ENCODE measurements around the gene MAML2. TPM values are rescaled to one million over a fixed set of nuclear protein-coding genes. Genes with fewer than 3 reads are reported as not detected.

Gene MAML2
- polyA plus RNA-seq, 4 donors, result 27.8 to 33.5 (median 32.1) TPM

- DNase-seq (ENCODE audit: low read depth in 4 of 4, low spot score in 3 of 4), result no peak
Observed at GRCh38 chr11:96055706-96056387, 287.1 kb downstream of the MAML2 start.

DNA sequence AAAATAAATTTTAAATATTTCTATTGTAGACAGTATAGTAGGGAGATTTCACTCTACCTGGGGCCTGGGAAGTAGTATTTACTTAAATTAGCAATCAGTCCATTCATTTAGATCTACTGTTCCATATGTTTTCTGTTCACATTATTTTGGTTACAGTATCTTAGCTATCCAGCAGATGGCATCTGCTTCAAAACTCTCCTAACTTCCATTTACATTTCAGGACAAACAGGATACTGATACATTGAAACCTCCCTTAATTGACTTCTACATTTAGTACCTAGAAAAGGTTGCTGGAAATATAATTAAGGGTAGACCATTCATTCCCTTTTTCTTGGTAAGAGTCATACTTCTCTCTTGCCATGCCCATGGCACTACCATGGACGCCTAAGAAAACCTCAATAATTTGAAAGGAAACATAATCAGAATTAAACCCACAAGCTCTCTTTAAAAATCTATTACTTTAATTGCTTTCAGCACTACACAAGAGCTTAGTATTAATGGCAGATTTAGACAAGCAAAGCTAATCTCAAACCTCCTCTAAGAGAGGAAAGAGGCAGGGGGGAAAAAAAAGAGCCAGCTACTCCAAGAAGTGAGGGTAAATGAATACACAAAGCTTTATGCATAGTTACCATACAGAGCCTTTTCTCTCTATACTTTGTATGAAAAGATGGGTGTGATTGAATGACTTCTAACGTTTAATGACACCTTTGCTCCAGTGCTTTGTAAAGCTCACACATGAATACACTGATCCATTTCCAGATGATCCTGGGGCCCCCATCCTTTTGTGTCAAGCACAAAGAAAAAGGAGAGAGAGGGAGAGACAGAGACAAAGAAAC is 287.9 kb downstream of the MAML2 start:
- no peak for DNase-seq (ENCODE audit: low read depth in 4 of 4, low spot score in 3 of 4)

DNA sequence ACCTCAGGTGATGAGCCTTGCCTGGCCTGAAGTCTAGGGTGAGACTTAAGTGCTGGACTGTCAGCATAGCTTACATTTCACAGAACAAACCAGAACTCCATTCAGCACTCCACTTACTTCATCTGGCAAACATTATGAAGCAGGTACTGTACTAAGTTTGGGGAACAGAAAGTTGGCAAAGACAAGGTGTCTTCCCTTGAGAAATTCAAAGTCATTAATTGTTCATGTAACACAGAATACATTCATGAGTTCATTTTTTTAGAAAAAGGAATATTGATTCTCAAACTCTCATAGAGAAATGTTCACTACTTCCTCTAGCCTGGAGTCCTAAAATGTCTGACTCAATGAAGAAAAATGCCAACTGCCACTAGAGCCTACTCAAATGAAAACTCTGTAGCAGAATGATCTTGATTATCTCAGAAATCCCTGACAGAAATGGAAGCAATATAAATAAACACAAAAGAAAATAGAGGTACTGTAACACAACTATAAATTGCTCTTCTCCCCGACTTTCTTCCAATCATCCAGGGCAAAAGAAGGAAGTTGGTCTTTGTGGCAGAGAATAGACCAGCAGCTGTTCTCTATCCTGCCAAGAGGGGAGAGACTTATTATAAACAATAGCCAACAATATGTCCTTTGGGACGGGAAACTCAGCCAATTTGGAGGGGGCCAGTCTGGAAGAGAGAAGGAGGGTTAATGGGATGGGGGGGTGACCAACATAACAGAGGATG is 289.9 kb downstream of the MAML2 start:
- no peak for DNase-seq (ENCODE audit: low read depth in 4 of 4, low spot score in 3 of 4)

DNA sequence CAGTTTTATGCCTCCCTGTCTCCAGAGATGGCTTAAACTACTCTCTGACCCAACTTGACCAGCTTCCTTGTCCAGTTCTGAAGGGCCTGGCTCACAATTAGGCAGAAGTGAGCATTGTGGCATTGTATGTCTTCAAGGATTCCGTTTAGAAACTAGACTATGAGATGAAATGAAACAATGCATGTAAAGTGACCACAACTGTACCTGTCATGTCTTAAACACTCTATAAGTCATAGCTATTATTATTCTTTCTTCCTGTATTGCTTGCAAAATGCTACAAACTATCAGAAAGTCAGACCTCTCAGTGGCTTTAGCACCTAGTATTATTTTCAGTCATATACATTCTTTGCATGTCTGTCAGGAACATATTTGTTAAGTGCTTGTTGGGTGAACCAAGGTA is 291.2 kb downstream of the MAML2 start:
- DNase-seq (ENCODE audit: low read depth in 4 of 4, low spot score in 3 of 4), result no peak

DNA sequence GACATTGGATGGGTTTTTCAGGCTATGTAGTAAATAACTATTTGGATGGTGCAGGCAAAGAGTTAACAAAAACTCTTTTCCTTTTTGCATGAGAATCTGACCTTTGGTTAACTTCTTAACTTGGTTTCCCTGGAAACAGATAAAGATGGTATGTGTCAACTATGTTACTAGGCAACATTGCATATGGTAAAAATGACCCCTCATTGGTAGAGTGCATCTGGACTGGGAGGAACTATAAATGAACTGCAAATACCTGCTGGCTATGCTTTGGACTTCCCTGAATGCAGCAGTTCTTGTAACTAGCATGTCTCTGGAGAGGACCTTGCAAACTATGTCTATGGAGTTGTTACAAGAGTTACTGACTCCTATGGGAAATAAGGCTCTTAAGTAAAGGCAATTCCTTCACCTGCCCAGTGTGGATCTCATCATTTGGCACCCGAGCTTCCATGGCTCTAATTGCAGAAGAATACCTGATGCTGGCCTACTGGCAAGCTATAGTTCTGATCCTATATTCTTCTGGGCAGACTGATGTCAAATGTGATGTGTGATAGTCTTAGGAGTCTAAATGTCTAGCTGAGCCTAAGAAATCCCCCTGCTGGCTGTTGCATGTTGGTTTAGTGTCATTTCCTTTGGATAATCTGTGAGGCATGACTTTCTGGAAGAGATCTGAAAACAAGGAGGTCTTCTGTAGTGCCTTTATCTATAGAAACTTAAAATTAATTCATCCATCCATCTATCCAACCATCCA is 292.4 kb downstream of the MAML2 start:
- DNase-seq (ENCODE audit: low read depth in 4 of 4, low spot score in 3 of 4), result no peak

DNA sequence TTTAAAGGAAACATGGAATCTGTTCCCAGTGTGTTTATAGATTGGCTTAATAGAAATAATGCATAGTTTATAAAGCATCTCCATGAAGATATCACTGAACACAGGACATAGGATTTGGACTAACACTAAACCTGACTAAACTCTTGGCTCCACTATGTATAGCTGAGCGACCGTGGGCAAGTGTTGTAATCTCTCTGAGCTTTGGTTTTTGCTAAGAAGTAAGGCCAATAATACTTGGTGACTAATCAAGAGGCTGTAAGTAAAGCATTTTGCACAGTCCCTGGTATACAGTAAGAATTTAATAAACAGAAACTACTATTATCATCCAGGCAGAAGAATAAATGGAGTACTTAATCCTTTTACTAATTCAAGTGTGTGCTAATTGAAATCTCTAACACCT is 293.6 kb downstream of the MAML2 start:
- DNase-seq (ENCODE audit: low read depth in 4 of 4, low spot score in 3 of 4), result no peak

GRCh38 chr11:96045622-96046456 is 297.2 kb downstream of the MAML2 start:
- DNase-seq (ENCODE audit: low read depth in 4 of 4, low spot score in 3 of 4), result peak in 2 of 4 donors; percentile 48 to 60

- DNase-seq (ENCODE audit: low read depth in 4 of 4, low spot score in 3 of 4), result no peak
Observed at GRCh38 chr11:96044747-96045146, 298.2 kb downstream of the MAML2 start.

GRCh38 chr11:96044311-96044710 is 298.7 kb downstream of the MAML2 start:
- no peak for DNase-seq (ENCODE audit: low read depth in 4 of 4, low spot score in 3 of 4)

DNA sequence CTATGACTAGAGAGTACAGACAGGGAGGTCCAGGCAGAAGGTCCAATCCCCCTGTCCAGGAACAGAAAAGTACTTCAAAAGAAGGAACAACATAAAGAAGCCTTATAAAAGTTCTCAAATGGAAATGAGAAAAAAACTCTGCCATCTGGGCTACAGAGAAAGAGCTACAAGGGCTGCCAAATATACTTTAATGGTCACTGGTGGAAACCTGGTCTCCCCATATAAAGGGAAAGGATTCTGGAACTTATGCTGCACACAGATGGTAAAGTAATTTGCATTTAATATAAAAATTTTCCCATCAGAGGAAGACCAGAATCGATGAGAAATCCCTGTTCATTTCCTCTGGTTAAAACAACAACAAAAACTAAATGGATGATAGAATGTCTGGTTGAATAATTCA is 299.7 kb downstream of the MAML2 start:
- DNase-seq (ENCODE audit: low read depth in 4 of 4, low spot score in 3 of 4), result no peak

GRCh38 chr11:96038046-96038445 is 304.9 kb downstream of the MAML2 start:
- DNase-seq (ENCODE audit: low read depth in 4 of 4, low spot score in 3 of 4), result no peak

DNA sequence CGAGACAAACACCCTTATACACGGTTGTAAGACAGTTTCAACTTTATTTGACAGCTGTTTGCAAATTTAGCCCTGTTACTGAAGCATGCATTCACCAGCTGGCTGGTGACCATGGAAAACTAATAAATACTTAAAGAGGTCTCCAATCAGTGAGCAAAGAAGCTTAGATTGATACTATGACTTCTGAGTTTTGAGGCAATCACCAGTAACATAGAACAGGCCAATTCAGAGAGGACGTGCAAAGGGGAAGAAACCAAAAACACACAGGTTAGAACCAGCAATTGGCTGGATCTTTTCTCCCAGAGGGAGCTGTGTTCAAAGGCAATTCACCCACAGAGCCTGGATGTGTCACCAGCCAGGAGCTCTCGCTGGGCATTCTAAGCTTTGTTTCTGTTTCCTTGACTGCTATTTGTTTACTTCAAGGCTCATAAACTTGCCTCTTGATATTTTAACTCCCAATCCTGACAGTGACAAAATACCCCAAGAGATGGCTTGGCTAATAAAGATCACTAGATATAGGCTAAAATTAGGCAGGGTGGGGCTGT is 305.5 kb downstream of the MAML2 start:
- no peak for DNase-seq (ENCODE audit: low read depth in 4 of 4, low spot score in 3 of 4)

- no peak for DNase-seq (ENCODE audit: low read depth in 4 of 4, low spot score in 3 of 4)
Observed at GRCh38 chr11:96036863-96037262, 306.1 kb downstream of the MAML2 start.

DNA sequence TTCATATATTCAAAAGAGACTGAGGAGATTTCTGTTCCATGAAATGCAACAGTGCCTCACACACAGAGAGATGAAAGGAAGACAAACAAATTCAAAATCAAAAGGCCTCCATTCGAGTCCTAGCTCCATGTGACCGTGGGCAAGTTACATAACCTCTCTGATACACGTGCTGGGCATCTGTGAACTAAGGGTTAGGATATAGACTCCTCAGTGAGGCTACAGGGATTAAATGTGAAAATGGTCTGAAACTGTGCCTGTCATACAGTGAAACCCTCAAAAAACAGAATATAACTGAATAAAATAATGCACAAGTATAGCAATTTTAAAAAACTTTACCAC is 307.3 kb downstream of the MAML2 start:
- DNase-seq (ENCODE audit: low read depth in 4 of 4, low spot score in 3 of 4), result no peak

DNA sequence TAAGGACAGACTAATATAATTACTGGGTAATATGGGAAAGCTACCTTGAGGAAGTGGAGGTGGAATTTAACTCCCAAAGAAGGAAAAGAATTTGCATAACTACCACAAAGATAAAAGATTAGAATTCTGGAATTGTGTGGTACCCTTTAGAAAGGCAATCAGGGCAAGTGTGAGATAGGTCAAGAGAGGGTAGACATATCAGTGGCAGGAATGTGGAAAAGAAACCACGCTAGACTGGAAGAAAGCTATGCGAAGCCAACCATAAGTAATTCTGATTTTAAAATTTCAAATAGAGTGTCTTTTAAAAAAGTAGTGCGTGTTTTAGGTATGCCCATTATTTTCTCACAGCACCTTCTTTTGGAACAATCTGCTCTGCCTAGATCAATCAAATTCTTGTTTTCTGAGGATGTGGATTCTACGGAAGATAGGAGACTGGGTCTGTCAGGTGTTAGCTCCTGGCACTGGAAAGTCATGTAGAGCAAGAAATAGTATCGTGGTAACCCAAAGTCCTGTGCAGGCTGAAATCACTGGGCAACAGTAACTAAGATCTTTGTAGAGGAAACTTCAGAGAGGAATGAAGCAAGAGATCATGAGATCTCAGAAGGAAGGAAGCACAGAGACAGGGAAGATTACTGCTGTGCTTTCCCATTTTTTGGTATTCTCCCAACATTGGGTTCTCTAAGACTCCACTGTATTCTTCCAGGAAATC is 307.8 kb downstream of the MAML2 start:
- no peak for DNase-seq (ENCODE audit: low read depth in 4 of 4, low spot score in 3 of 4)

- DNase-seq (ENCODE audit: low read depth in 4 of 4, low spot score in 3 of 4), result no peak
Observed at GRCh38 chr11:96033599-96033998, 309.4 kb downstream of the MAML2 start.

DNA sequence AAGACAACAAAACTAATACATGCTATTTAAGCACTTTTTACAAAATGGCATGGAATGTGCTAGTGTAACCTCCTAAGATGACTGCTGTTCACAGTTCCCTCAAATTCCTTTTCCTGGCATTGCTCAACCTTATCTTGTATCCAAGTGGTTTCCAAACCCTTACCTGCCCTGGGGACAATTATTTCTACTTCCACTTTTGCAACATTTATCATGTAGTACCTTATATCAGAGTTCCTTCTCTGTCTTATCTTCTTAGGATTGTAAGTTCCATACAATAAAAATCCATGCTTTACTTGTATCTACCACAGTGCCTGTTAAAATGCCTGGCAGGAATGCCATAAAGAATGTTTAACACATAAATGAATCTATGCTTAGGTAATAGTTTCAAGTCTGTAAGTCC is 309.9 kb downstream of the MAML2 start:
- no peak for DNase-seq (ENCODE audit: low read depth in 4 of 4, low spot score in 3 of 4)

DNA sequence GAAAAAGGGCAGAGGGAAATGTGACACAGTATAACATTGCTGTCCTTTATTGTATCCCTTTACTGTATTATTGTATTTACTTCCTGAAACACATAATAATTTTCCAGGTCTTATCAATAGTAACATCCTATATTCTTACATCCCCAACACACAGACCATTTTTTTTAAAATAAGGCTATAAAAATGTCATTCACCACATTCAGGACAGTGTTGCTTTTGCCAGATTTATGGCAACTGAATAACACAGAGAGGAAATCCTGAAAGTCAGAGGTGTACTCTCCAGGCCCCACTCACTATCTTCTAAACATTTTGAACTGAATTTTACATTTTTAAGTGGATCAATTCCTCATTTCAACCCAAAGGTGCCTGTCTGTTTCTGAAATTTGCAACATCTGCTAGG is 314.2 kb downstream of the MAML2 start:
- DNase-seq (ENCODE audit: low read depth in 4 of 4, low spot score in 3 of 4), result no peak

- no peak for DNase-seq (ENCODE audit: low read depth in 4 of 4, low spot score in 3 of 4)
Observed at GRCh38 chr11:96027021-96027420, 316.0 kb downstream of the MAML2 start.
